ENCODE measurements around the gene DAND5.

DAND5 gene

GRCh38 chr19:12959481-12959880, 9.9 kb upstream of the DAND5 start:
- H3K9me3 ChIP-seq (ENCODE audit: insufficient read depth, low read length) = no peaks in the 10 kb centered on the region
- H3K4me3 ChIP-seq (ENCODE audit: insufficient read length, low read depth) = no peak overlapping the region
- H3K9ac ChIP-seq (ENCODE audit: insufficient read length, low read depth) = no peak overlapping the region
- no peak for TF ChIP-seq ZNF274 (IDR thresholded peaks at IDR 0.05; ENCODE audit: low read depth, low read length)
- no peak for TF ChIP-seq YY1 (IDR thresholded peaks at IDR 0.05; ENCODE audit: insufficient read depth, insufficient read length)
- TF ChIP-seq SUZ12 (IDR thresholded peaks at IDR 0.05; ENCODE audit: extremely low read depth, insufficient read depth, insufficient read length) = no peak
- no peak for DNase-seq (ENCODE audit: low read depth, low spot score)
- no peaks in the 10 kb centered on the region for H3K4me1 ChIP-seq (ENCODE audit: insufficient read depth, insufficient read length)
- H3K36me3 ChIP-seq (ENCODE audit: insufficient read depth, insufficient read length, low read length) = peaks cover 14% of the 10 kb centered on the region
- H3K27me3 ChIP-seq (ENCODE audit: insufficient read depth, insufficient read length) = no peaks in the 10 kb centered on the region

- Histone ChIP-seq H3K27me3 (ENCODE audit: insufficient read depth, insufficient read length) (no peaks in the 10 kb centered on the region), H3K36me3 (ENCODE audit: insufficient read depth, insufficient read length, low read length) (no peaks in the 10 kb centered on the region), H3K9ac (ENCODE audit: insufficient read length, low read depth) (peak overlapping the region; percentile 87), H3K9me3 (ENCODE audit: insufficient read depth, low read length) (no peaks in the 10 kb centered on the region), H3K4me3 (ENCODE audit: insufficient read length, low read depth) (peak overlapping the region; percentile 44), H3K4me1 (ENCODE audit: insufficient read depth, insufficient read length) (peaks cover 8% of the 10 kb centered on the region)
- peak; percentile 63 for DNase-seq (ENCODE audit: low read depth, low spot score)
- no peak for TF ChIP-seq SUZ12 (IDR thresholded peaks at IDR 0.05; ENCODE audit: extremely low read depth, insufficient read depth, insufficient read length)
These were observed 4.2 kb upstream of the DAND5 start for GRCh38 chr19:12965017-12965811.

GRCh38 chr19:12965812-12966135, 3.6 kb upstream of the DAND5 start:
- DNase-seq (ENCODE audit: low read depth, low spot score) = no peak
- H3K4me1 ChIP-seq (ENCODE audit: insufficient read depth, insufficient read length) = peaks cover 8% of the 10 kb centered on the region
- no peak overlapping the region for H3K4me3 ChIP-seq (ENCODE audit: insufficient read length, low read depth)
- H3K9me3 ChIP-seq (ENCODE audit: insufficient read depth, low read length) = no peaks in the 10 kb centered on the region
- no peaks in the 10 kb centered on the region for H3K36me3 ChIP-seq (ENCODE audit: insufficient read depth, insufficient read length, low read length)
- no peaks in the 10 kb centered on the region for H3K27me3 ChIP-seq (ENCODE audit: insufficient read depth, insufficient read length)
- no peak for TF ChIP-seq ZNF274 (IDR thresholded peaks at IDR 0.05; ENCODE audit: low read depth, low read length)
- TF ChIP-seq SUZ12 (IDR thresholded peaks at IDR 0.05; ENCODE audit: extremely low read depth, insufficient read depth, insufficient read length) = no peak
- no peak overlapping the region for H3K9ac ChIP-seq (ENCODE audit: insufficient read length, low read depth)

- TF ChIP-seq ZNF274 (IDR thresholded peaks at IDR 0.05; ENCODE audit: low read depth, low read length) (no peak), SUZ12 (IDR thresholded peaks at IDR 0.05; ENCODE audit: extremely low read depth, insufficient read depth, insufficient read length) (no peak), YY1 (IDR thresholded peaks at IDR 0.05; ENCODE audit: insufficient read depth, insufficient read length) (no peak)
- Histone ChIP-seq H3K36me3 (ENCODE audit: insufficient read depth, insufficient read length, low read length) (no peaks in the 10 kb centered on the region), H3K9me3 (ENCODE audit: insufficient read depth, low read length) (no peaks in the 10 kb centered on the region), H3K4me3 (ENCODE audit: insufficient read length, low read depth) (no peak overlapping the region), H3K4me1 (ENCODE audit: insufficient read depth, insufficient read length) (peaks cover 8% of the 10 kb centered on the region), H3K9ac (ENCODE audit: insufficient read length, low read depth) (no peak overlapping the region), H3K27me3 (ENCODE audit: insufficient read depth, insufficient read length) (no peaks in the 10 kb centered on the region)
- DNase-seq (ENCODE audit: low read depth, low spot score) = no peak
These were observed 1.5 kb upstream of the DAND5 start for GRCh38 chr19:12967907-12968306.

- no peaks in the 10 kb centered on the region for H3K27me3 ChIP-seq (ENCODE audit: insufficient read depth, insufficient read length)
- no peak overlapping the region for H3K4me3 ChIP-seq (ENCODE audit: insufficient read length, low read depth)
- H3K36me3 ChIP-seq (ENCODE audit: insufficient read depth, insufficient read length, low read length) = no peaks in the 10 kb centered on the region
- peaks cover 15% of the 10 kb centered on the region for H3K4me1 ChIP-seq (ENCODE audit: insufficient read depth, insufficient read length)
- H3K9me3 ChIP-seq (ENCODE audit: insufficient read depth, low read length) = no peaks in the 10 kb centered on the region
- TF ChIP-seq SUZ12 (IDR thresholded peaks at IDR 0.05; ENCODE audit: extremely low read depth, insufficient read depth, insufficient read length) (no peak), YY1 (IDR thresholded peaks at IDR 0.05; ENCODE audit: insufficient read depth, insufficient read length) (no peak), ZNF274 (IDR thresholded peaks at IDR 0.05; ENCODE audit: low read depth, low read length) (no peak)
- no peak overlapping the region for H3K9ac ChIP-seq (ENCODE audit: insufficient read length, low read depth)
- no peak for DNase-seq (ENCODE audit: low read depth, low spot score)
These were observed 869 bp downstream of the DAND5 start for GRCh38 chr19:12970070-12970820.

- H3K9me3 ChIP-seq (ENCODE audit: insufficient read depth, low read length) = no peaks in the 10 kb centered on the region
- peaks cover 15% of the 10 kb centered on the region for H3K4me1 ChIP-seq (ENCODE audit: insufficient read depth, insufficient read length)
- no peak for DNase-seq (ENCODE audit: low read depth, low spot score)
- no peaks in the 10 kb centered on the region for H3K27me3 ChIP-seq (ENCODE audit: insufficient read depth, insufficient read length)
- TF ChIP-seq YY1 (IDR thresholded peaks at IDR 0.05; ENCODE audit: insufficient read depth, insufficient read length) = no peak
- no peak for TF ChIP-seq SUZ12 (IDR thresholded peaks at IDR 0.05; ENCODE audit: extremely low read depth, insufficient read depth, insufficient read length)
- TF ChIP-seq ZNF274 (IDR thresholded peaks at IDR 0.05; ENCODE audit: low read depth, low read length) = no peak
- H3K36me3 ChIP-seq (ENCODE audit: insufficient read depth, insufficient read length, low read length) = no peaks in the 10 kb centered on the region
- H3K9ac ChIP-seq (ENCODE audit: insufficient read length, low read depth) = no peak overlapping the region
- H3K4me3 ChIP-seq (ENCODE audit: insufficient read length, low read depth) = no peak overlapping the region
These were observed 3.9 kb downstream of the DAND5 start for GRCh38 chr19:12973236-12973635.

- no peak for DNase-seq (ENCODE audit: low read depth, low spot score)
- TF ChIP-seq ZNF274 (IDR thresholded peaks at IDR 0.05; ENCODE audit: low read depth, low read length) = no peak
- no peak for TF ChIP-seq SUZ12 (IDR thresholded peaks at IDR 0.05; ENCODE audit: extremely low read depth, insufficient read depth, insufficient read length)
- TF ChIP-seq YY1 (IDR thresholded peaks at IDR 0.05; ENCODE audit: insufficient read depth, insufficient read length) = no peak
- H3K27me3 ChIP-seq (ENCODE audit: insufficient read depth, insufficient read length) = no peaks in the 10 kb centered on the region
- peak overlapping the region; percentile 61 for H3K9ac ChIP-seq (ENCODE audit: insufficient read length, low read depth)
- no peaks in the 10 kb centered on the region for H3K9me3 ChIP-seq (ENCODE audit: insufficient read depth, low read length)
- H3K4me3 ChIP-seq (ENCODE audit: insufficient read length, low read depth) = no peak overlapping the region
- H3K36me3 ChIP-seq (ENCODE audit: insufficient read depth, insufficient read length, low read length) = no peaks in the 10 kb centered on the region
- H3K4me1 ChIP-seq (ENCODE audit: insufficient read depth, insufficient read length) = peaks cover 11% of the 10 kb centered on the region
These were observed 5.2 kb downstream of the DAND5 start for GRCh38 chr19:12974301-12975220.

All from NT2/D1 (cell line).